GM19043 (cell line): ENCODE measurements around the gene C3.
A peak's percentile ranks its signal among the peaks of the same experiment; 100 is the strongest.
"Not testable (repeated sequence)": the region's sequence is repeated elsewhere in the genome, so short reads cannot be mapped to it uniquely, and the experiment has no call there.

Source experiments
- ATAC-seq: cut with Tn5 transposase; IDR thresholded peaks from one replicate; pipeline ENCODE4 v1.9.1; 2021; ENCODE audit warnings: low read depth; ENCODE audit not compliant: unreplicated experiment

The C3 gene

DNA sequence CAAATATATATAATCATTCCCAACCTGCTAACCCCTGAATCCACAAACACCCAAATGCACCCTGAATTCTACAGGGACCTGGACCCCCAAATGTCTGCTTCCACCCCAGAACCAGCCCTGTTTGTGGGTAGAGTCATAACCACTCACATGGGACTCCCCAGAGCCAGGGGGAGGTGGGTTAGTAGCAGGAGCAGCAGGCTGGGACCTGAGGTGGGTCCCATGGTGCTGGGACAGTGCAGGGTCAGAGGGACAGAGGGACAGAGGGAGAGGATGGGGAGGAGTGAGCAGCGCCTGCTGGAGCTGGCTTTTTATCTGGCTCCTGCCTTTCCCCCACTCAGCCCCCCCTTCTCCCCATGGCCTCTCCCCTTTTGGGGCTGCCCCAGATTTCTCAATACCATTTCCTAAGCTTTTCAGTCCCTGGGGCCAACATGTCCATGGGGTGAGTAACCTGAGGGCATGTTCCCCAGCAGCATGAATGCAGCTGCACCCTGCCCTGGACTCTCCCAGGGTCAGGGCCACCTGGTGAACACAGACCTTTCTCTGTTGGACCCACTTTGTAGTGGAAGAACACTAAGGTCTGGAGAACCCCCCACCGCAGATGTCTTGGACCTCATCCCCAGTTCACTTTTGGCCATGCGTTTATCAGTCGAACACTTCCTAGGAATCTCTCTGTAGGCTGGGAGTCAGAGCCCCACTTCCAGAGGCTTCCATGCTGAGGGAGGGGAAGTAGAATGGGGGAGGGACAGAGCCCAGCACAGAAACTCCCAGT lies at the start of gene C3:
TSS of gene C3 (minus strand) at position 282 of the 769 bp plus-strand sequence. CDS start at position 221, 61 bp downstream.
- no peak for ATAC-seq

DNA sequence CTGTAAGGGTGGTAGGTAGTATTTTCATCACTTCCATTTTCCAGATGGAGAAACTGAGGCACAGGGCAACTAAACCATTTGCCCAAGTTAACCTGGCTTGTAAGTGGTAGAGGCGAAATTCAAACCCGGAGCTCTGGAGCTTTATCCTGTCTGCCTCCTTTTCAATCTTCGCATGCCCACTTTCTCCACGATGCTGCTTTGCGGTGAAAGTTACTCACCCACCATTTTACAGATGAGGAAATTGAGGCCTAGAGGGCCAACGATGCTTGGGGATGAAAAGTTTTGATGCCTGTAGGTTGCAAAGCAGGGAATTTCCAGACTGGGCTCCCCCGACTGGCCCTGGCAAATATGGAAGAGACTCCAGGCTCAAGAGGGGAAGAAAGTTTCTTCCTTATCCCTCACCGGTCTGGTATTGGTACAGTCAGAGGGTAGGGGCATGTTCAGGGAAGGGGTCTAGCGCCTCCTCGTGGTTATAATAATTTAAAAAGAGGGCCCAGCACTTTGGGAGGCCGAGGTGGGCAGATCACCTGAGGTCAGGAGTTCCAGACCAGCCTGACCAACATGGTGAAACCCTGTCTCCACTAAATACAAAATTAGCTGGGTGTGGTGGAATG lies 48.7 kb upstream of the C3 start:
- no peak for ATAC-seq

DNA sequence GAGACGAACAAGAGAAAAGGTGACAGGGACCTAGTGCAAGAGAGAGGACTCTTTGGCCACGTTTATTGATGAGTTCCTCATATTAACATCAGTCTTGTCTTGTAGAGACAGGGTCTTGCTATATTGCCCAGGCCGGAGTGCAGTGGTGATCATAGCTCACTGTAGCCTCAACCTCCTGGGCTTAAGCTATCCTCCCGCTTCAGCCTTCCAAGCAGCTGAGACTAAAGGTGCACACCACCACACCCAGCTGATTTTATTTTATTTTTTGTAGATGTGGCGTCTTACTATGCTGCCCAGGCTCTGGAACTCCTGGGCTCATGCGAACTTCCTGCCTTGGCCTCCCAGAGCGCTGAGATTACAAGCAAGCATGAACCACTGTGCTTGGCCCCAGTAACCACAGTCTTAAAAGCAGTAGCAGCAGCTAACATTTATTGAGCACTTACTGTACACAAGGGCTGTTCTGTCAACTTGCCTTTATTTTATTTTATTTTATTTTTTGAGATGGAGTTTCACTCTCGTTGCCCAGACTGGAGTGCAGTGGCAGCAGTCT lies 47.9 kb upstream of the C3 start:
- no peak for ATAC-seq

DNA sequence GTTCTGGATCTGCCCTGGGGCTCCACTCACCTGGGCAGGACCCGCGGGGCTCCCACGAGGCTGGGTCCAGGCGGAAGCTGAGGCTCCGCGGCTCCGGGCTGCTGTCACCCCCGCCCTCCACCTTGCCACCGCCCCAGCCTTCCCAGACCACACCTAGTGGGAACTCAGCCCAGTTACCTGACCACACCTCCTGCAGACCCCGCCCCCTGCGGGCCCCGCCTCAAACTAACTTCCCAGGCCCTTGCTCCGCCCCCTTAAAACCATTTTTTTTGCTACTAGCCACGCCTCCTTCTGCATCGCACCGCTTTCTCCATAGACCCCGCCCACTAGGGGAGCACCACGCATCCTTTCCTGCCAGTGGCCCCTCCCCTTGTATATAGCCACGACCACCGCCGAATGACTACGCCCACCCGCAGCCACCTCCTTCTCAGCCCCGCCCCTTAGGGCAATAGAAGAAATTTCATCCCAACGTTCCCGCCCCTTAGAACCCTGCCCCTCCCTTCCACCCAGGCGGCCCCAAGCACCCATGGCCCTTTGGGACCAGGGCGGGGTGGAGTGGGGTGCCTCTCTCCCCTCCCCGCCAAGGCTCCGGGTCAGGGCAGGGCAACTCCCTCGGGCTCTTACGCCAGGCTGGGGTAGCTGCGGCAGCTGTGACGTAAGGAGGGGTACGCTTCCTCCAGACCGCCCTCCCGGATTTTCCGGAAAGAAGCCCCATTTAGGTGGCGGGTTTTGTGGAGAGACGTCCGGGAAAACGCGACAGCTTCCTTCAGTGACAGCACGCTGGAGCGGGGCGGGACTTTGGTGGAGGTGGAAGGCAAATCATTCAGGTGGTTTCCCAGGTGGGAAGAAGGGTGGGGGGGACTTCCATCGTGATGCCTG lies 47.1 kb upstream of the C3 start, which contains the start of gene SH2D3A:
TSS of gene SH2D3A (minus strand) at position 79 of the 879 bp plus-strand sequence. CDS start 3,687 bp downstream, outside the sequence.
- ATAC-seq = peak; percentile 67

DNA sequence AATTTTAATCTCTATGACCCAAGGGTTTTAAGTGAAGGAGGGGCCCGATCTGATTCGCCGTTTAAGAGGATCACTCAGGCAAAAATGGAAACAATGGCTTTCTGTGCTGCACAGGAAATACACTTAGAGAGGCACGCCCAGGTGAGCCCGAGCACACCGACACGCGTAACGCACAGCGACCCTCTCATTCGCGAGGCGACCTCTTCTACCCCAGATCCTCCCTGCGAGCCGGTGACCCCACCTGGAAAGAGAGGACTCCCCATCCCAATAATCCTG lies 46.6 kb upstream of the C3 start:
- no peak for ATAC-seq

DNA sequence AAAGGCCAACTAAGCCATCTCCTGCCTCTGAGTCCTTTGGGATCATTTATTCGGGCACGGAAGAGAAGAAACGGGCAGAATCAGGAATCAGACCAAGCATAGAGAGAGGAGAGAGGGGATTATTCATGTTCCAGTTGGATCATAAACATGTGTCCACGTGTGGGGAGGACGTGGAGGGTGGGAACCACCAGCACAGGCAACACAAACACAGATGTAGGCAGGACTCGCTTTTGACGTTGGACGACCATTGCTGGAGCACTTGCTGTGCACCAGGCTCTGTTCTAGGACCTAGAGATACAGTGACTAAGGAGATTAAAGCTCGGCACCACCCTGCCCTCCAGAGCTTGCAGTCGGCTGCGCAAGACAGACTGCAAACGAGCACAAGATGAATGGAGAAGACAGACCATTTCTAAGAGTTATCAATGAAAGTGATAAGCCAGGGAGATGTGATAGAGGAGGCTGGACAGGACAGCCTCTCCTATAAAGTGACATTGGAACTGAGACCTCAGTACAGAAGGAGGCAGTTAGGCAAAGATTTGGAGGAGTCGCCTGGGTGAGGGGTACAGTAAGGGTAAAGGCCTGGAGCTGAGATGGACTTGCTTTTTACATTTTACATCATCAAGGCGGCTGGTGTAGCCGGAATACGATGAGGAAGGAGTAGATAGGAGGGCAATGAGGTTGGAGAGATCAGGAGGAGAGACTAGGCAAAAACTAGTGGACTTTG lies 46.1 kb upstream of the C3 start:
- ATAC-seq = no peak

DNA sequence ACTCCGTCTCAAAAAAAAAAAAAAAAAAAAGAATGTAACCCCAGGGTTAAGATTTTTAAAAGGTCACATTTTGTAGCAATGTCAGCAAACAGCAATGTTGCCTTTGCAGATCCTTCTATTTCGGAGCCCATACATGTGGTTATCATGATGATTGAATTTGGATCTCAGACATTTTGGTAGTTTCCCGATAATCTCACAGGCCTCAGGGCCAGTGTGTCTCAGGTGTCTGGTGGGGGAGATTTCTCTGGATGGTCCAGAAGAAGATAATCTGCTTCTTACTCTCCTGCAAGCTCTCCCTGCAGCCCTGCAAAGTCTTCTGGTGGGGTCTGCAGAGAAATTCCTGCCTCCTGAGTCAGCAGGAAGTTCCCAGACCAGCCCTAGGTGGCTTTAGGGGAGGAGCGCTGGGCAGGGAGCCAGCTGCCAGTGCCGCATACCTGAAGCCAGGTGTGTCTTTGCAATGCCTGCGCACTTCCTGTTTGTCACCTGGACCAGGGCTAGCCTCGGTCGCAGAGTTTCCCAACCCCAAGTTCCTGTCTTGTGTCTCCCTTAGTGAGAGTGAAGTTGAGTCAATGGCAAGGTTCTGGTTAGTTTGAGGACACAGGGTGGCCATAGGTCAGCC lies 45.4 kb upstream of the C3 start:
- ATAC-seq = no peak

DNA sequence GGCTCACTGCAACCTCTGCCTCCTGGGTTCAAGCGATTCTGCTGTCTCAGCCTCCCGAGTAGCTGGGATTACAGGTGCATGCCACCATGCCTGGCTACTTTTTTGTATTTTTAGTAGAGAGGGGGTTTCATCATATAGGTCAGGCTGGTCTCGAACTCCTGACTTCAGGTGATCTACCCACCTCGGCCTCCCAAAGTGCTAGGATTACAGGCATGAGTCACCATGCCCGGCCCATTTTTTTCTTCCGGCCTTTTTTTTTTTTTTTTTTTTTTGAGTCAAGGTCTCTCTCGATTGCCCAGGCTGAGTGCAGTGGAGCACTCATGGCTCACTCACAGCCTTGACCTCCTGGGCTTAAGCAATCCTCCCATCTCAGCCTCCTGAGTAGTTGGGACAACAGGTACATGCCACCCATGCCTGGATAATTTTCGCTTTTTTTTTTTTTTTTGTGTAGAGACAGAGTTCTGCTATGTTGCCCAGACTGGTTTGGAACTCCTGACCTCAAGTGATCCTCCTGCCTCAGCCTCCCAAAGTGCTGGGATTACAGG lies 41.9 kb upstream of the C3 start:
- ATAC-seq = not testable (repeated sequence)

DNA sequence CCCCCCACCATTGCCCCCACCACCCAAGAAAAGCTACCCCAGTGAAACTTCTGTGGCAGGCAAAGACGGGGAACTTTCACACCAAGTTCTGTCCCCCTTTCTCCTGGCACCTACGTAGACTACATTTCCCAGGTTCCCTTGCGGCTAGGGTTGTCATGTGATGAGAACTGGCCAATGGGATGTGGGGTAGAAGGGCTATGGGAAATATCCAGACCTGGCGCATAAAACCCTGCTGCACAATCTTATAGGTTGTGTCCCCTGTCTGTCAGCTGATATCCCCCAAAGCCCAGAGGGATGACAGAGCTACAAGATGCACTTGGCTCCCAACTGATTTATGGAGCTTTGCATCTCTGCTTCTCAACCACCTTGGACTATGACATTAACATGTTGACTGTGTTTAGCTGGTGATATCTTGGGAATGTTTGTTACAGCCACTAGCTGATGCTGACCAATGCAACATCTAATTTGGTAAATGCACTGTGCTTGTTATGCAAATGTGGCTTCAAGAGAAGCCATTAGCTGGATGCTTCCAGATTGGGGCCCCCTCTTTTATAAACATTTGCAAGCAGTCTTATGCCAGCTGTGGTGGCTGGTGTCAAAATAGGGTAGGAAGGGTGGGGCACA lies 40.7 kb upstream of the C3 start:
- no peak for ATAC-seq

DNA sequence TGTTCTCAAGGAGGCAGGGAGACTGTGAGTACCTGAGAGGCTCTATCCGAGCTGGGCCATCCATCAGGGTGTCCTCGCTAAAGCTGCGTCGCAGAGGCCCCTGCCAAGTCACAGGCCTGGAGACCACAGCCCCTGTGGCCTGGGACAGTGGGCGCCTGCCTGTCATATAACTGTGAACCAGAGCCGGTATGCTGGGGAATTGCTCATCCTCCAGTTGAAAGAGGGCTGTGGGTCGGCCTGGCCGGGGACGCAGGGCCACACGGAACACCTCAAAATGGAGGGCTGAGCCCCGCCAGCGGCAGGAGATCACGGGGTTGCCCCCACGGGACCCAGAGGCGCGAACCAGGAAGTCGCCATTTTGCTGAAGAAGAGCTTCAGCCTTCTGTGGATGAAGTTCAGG lies 40.2 kb upstream of the C3 start:
- ATAC-seq = no peak

DNA sequence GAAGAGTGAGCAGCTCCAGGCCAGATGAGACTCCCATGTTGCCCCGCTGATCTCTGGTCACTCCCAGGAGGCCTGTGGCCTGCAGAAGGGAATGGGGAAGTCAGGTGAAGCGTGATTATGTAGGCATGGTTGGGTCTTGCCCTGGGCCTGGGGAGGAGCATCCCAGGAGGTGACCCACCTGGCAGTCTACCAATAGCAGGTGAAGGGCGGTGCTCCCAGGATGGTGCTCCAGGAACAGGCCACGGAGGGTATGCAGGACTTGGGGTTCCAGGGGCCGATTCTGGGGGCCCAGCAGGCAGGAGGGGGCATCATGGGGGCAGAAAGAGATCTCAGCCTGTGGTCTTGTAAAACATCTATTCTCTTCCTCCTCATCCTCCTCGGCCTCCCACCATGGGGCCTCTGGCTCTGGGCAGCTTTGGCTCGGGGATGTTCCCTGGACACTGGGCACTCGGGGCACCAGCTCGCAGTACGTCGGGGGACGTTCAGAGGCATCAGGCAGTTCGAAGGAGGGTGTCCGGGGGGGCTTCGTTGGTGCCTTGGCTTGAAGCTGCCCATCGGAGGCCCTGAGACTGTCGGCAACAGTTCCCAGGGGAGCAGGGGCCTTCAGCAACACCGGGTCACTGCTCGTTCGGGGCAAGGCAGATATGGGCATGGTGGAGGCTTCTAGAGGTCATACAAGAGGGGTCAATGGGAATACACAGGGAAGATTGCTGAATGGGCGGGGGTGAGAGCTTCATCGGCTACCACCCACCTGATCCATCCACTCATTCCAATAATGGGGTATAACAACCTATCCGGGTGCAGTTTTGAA lies 34.4 kb upstream of the C3 start:
- no peak for ATAC-seq

DNA sequence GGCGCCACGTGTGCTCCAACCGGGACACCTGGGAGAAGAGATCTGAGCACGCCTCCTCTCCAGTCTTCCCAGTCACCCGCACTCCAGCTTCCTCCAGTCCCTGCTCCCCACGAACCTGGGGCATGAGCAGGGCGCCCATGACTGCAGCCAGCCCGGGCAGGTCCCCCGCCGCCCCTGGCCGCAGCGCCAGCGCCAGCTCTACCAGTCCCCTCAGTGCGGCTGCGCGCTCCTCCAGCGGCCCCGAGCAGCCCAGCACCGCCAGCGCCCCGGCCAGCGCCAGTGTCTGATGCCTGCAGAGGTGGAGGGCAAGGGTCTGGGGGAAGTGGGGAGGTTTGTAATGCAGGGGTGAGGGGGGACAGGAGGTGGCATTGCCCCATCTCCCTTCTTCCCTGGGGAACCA lies 33.7 kb upstream of the C3 start:
- no peak for ATAC-seq

DNA sequence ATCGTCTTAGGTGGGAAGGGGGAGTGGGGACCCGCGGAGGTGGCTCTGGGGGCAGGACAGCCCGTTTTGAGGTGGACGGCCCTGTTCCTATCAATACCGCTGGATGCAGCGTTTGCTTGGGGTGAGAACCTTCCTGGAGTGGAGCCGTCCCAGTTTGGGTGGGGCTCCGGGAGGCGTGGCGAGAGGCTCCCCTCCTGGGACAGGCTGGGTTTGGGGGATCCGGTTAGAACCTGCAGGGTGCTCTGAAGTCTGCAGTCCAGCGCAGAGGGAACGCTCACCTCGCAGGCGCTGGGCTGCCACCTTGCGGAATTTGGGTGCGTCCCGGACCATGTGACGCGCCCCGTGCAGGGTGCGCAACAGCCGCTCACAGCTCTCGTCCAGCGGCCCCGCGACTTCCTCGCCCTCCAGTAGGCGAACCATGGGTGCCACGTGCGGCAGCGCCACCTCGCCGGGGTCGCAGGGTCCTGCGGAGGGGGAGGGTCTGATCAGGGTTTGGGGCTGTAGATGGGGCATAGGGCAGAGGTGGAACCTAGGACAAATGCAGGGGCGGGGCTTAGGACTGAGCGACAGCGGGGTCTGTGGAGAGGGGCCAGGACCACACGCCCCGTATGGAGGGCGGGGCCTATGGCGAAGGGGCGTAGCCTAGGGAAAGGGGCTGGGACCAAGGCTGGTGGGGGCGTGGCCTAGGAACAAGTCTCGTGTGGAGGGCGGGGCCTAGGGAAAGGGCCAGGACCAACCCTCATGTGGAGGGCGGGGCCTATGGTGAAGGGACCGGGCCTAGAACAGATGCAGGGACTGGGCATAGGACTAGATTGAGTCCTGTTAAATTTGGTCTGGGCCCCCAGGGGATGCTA lies 33.0 kb upstream of the C3 start:
- ATAC-seq = peak; percentile 64

DNA sequence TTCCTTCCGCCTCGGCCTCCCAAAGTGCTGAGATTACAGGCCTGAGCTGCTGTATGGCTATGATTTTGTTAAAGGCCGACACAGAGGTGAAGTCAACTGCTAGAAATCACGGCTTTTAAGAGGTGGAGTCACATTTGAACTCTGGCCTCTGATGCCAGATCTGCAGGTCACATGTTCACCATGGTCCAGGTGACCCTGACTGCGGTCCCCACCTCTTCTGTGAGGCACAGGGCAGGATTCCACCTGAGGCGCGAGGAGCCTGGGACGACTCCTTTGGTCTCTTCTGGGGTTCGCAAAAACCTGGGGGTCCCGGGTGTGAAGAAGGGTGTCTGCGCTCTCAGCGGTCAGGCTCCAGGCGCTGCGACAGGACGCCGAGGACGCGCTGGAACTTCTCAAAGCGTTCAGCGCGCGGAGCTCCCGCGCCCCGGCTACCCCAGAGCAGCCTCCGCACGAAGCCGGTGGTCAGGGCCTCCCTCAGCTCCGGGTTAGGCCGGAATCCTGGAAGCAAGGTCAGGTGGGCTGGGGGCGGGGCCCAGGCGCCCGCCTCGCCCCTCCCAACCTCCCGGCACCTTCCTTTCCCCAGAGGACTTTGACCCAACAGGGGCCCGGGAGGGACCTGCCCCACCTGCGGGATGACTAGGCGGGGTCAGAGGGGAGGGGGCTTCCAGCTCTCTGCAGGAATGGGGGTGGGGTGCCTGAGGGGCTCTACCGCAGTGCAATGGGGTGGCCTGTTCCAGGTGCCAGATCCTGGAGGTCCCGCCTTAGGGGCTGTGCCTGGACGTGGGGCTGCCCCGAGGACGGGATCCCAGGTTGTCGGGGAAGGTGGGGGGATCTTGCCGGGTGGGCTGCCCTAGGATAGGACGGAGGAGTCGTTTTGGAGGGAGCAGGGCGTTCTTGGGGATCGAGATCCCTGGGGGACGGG lies 32.1 kb upstream of the C3 start:
- ATAC-seq = no peak

DNA sequence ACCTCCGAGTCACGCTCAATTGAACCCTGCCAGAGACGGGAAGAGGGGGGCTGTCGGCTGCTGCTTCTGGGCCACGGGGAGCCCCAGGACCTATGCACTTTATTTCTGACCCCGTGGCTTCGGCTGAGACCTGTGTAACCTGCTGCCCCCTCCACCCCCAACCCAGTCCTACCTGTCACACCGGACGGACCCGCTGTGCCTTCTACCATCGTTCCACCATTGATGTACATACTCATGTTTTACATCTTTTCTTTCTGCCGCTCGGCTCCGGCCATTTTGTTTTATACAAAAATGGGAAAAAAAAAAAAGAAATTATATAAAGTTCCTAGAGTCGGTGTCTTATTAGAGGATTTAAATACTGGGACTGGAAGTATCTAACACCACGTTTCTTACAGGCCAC lies 30.7 kb upstream of the C3 start:
- no peak for ATAC-seq

DNA sequence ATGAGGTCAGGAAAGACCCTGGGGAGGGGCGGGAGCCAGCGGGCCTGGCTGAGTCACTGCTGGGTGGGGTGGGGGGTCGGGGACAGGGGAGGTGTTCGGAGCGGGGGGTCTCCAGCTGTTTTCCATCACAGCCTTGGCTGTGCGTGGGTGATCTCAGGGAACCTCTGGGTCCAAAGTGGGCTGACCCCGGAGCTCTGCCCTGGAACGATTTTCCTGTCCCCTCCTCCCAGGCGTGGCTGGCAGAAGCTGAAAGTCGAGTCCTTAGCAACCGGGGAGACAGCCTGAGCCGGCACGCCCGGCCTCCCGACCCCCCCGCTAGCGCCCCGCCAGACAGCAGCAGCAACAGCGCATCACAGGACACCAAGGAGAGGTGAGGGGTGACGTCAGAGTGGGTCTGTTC lies 29.6 kb upstream of the C3 start:
- ATAC-seq = no peak

DNA sequence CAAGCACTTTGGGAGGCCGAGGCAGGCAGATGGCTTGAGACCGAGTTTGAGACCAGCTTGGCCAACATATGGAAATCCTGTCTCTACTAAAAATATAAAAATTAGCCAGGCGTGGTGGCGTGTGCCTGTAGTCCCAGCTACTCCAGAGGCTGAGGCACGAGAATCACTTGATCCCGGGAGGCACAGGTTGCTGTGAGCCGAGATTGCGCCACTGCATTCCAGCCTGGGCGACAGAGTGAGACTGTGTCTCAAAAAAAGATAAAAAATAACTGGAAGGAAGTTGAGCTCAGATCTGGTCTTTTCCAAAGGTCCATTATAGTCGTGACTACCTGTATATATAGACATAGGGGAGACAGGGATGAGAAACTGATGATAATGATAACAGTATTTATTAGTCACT lies 28.1 kb upstream of the C3 start:
- not testable (repeated sequence) for ATAC-seq
